Femur (tissue), 1 donor: ENCODE data around the gene PIGZ.
"Not testable (repeated sequence)": the region's sequence is repeated elsewhere in the genome, so short reads cannot be mapped to it uniquely, and the experiment has no call there.

Source experiments
- DNase-seq: peaks from one replicate; pipeline ENCODE4 v3.0.0-alpha.2; 2017

The PIGZ gene

DNA sequence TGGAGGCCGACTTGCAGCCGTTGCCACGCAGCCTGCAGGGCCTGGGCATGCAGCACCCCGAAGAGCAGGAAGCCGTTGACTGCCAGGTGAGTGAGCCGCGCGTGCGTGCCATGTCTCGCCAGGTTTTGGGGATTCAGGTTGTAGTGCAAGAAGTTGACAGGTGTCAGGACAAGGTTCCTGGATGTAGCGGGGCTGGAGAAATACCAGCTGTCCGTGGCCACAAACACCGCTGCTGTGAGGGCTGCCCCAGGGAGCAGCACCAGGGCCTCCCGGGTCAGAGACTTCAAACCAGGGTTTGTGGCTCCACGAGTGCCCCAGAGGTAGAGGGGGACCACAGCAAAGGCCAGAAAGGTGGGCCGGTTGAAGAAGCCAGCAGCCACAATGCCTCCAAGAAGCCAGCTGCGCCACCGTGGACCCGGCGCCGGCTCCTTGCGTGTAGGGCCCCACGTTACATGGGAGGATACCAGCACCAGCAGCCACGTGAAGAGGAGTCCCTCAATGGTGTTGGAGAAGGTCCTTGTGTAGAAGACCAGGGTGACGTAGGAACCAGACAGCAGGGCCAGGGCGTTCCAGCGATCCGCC is 20.7 kb downstream of the PIGZ start:
- no peak for DNase-seq

DNA sequence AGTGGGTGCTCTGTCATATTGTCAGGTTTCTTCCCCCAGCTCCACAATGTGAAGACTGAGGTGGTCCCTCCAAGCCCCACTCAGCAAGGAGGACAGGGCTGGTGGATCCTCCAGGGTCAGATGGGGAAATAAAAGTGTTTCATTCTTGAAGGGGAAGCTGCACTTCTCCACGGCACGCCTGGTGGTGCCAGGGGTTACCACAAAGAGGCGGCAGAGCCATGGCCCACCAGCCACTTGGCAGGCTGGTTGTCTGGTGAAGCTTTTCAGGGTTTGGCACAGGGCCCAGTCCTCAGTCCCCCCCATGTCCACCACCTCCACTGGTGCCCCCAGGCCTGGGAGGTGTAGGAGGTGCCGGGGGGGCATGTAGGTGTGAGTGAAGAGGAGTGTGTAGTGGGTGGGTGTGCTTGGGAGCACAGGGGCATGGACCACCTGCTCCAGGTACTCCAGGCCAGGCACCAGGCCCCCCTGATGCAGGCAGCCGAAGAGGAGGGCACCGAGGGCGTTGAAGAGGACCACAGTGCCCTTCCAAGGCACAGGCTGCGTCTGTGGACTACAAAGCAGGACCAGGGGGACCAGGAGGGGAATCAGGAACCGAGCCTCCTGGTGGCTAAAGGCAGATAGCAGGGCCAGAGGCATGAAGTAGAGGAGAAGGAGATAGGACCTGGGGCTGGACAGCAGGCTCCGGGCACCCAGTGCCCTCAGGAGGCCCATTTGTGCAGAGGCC is 21.3 kb downstream of the PIGZ start:
- no peak for DNase-seq

GRCh38 chr3:196944037-196944790 is 24.4 kb downstream of the PIGZ start:
- not testable (repeated sequence) for DNase-seq

GRCh38 chr3:196942915-196943277 is 25.7 kb downstream of the PIGZ start:
- no peak for DNase-seq

GRCh38 chr3:196942226-196942914 is 26.3 kb downstream of the PIGZ start, which contains the start of gene NCBP2:
NCBP2 (minus strand) TSS chr3:196942528; CDS start chr3:196942503, 25 bp downstream.
- peak; percentile 99 for DNase-seq

- DNase-seq = no peak
These were observed 26.9 kb downstream of the PIGZ start for GRCh38 chr3:196941729-196942225.

DNA sequence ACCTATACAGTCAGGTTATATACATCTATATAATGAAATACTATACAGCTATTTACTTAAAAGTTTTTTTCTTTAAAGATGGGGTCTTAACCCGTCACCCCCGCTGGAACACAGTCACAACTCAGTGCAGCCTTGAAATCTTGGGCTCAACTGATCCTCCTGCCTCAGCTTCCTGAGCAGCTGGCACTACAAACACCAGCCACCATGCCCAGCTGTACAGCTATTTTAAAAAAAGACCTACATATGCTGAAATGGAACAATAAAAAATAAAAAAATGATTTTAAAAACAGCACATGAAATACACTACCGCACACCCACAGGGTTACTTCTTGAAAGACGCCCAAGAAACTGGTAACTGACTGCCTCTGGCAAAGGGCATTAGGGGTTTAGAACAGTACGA is 30.1 kb downstream of the PIGZ start:
- no peak for DNase-seq

- DNase-seq = no peak
These were observed 30.5 kb downstream of the PIGZ start for GRCh38 chr3:196938124-196938523.

DNA sequence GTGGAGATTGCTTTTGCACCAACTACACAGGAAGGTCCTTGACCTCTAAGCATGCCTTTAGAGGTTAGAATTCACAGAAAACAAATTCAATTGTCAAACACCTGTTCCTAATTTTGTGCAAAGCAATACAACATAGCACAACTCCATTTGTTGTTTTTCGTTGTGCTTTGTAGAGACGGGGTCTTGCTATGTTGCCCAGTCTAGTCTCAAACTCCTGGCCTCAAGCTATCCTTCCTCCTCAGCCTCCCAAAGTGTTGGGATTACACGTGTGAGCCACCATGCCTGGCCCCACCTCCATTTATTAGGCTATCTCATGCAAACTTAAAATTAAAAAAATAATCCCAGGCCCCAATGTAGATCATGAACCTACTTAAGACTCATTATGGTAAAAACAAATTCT is 32.3 kb downstream of the PIGZ start:
- DNase-seq = no peak

DNA sequence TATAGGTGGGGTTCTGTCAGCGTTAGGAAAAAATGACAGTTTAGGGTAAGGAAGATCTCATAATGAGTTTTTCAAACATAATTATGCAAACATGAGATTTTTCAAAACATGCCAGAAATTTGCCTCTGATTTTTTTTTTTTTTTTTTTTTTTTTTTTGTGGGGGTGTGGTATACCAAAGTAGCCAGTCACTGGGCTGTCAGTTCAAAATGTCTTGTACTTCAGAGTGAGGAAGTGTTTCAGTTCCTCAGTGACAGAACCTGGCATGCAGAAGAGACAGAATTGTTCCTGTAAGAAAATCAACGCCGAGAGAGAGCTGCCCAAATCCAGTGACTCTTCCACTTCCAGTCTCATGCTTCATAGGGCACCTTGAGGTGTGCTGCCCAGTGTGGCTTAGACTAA is 36.0 kb downstream of the PIGZ start:
- DNase-seq = no peak

DNA sequence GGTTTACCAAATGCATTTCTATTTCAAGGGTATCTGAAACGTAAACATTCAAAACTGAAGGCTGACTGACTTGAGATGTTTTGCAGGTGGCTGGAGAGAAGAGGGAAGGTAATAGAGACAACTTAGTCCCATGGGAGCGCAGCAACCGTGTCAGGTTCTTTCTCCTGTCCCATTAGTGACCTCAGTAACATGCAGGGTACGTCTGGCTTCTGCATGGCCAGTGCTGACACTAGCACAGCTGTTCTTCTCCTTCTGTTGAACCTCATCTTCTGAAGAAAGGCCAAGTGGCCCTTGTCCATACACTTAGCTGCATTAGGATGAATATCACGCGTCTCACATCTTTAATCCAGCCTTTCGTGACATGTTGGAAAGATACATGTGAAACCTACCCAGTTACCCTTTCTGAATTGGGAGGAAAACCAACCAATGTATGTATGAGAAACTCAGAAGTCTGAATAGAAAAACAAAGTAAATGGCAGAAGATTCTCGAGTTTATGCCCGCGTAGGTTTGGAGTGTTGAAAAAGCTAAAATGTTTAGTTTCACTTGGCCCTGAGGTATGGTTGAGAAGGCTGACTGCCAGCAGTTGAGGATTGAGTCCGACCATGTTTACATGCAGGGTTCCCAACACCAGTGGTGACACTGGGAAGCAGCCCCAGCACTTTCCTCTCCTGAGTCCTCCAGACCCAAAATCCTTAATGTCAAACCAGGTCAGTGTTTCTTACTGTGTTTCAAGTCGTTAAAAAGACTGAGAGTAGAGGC is 36.6 kb downstream of the PIGZ start:
- no peak for DNase-seq

DNA sequence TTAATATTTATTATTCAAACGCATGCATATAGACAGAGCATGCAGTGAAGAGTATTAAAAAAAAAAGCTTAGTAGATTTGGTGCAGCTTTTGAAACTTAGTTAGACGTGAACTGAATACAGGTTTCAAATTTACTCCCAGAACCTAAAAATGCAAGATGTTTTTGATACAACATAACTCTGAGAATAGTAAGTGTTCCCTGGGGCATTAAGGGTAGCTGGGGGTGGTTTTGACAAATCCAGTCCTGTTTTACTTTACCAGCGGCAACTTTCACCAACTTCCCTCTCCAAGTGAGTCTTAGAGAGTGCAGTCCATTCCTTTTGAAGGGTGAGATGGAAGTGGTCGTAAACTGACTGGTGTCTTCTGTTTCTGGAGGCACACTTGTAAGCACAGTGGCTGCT is 37.5 kb downstream of the PIGZ start:
- DNase-seq = no peak

DNA sequence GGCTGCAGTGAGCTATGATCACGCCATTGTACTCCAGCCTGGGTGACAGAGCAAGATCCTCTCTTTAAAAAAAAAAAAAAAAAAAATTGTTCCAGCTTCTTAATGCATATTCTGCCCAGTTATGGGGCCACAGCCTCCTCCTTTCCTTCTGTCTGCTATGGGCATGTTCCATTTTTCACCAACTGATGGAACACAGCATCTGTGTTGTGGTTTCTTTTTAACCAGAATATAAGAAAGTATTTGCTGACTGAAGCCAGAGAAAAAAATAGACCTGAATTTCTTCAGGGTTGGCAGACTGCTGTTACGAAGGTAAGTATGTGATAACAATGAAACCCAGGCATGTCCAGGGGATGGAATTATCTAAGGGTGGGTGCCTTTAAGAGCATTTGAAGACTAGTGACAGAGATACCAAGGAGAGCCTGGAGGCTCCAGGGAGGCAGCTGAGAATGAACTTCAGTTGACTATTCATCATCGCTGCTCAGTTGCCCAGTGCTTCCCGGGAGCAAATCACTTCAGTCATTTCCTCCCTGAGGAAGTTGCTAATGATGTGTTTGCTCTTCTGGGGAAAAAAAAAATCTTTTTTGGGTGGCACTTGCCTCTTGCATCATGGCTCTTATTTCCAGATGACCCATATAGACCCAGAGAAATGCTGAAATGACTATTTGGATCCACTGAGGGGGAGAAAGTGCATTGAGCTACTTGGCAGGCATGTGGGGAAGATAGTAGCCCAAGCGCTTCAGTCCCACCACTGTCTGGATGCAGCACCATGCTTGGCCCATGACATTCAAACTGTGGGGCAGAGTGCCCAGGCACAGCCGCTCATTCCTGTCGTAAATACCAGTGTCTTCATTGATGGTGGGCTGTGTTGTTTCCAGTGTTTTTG is 40.8 kb downstream of the PIGZ start:
- DNase-seq = no peak

- no peak for DNase-seq
These were observed 47.9 kb downstream of the PIGZ start for GRCh38 chr3:196920733-196921132.

DNA sequence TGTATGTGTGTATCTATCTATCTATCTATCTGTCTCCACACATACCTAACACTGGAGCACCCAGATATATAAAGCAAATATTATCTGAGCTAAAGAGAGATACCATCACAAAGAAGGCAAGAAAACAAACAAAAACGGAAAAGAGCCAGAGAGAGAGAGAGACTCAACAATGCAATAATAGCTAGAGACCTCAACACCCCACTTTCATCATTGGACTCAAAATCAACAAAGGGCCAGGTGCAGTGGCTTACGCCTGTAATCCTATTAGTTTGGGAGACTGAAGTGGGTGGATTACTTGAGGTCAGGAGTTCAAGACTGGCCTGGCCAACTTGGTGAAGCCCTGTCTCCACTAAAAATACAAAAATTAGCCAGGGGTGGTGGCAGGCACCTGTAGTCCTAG is 49.7 kb downstream of the PIGZ start:
- DNase-seq = no peak

- no peak for DNase-seq
These were observed 51.6 kb downstream of the PIGZ start for GRCh38 chr3:196916995-196917394.

DNA sequence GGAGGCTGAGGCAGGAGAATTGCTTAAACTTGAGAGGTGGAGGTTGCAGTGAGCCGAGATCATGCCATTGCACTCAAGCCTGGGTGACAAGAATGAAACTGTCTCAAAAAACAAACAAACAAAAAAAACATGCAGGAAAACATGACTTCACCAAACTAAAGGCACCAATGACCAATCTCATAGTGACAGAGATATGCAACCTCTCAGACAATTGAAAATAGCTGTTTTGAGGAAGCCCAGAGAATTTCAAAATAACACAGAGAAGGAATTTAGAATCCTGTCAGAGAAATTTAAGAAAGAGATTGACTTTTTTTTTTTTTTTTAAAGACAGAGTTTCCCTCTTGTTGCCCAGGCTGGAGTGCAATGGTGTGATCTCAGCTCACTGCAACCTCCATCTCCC is 52.4 kb downstream of the PIGZ start:
- DNase-seq = no peak

DNA sequence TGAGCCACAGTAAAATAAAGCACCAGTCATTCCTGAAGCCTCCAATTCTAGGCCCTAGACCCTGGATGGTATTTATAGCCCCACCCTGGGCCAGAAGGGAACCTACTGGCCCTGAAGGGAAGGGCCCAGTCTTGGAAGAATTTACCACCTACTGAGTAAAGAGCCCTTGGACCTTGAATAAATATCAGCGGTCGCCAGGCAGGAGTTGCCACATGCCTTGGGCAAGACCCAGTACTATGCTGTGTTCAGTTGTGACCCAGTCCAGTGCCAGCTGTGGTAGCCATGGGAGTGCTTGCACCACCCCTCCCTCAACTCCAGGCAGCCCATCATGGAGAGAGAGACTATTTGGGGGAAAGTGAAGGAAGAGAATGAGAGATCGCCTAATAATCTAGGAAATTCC is 53.3 kb downstream of the PIGZ start:
- no peak for DNase-seq

DNA sequence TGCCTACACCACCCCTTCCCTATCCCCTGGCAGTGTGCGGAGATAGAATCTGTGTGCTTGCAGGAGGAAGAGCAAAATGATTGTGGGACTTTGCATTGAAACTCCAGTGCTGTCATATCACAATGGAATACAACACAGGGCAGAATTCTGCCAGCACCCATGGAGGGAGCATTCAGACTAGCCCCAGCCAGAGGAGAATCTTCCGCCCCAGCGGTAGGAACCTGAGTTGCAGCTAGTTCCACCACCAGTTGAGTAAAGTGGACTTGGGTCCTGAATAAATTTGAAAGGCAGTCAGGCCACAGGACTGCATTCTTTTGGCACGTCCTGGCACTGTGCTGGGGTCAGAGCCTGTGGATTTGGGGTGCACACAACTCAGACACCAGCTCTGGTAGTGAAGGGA is 53.8 kb downstream of the PIGZ start:
- DNase-seq = no peak

DNA sequence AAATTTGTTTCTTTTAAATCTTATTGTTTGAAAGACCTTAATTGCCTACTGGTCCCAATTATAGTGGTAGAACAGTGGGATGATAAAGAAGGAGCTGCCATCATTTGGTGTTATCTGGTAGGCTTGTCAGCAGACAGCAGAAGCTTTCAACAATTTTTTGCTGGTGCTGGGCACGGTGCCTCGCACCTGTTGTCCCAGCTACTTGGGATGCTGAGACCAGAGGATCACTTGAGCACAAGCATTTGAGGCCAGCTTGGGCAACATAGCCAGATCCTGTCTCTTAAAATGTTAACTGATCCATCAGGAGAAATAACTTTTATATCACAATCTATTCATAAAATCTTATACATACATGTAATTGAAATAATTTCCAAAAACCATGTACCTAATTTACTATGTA is 64.9 kb downstream of the PIGZ start:
- no peak for DNase-seq

DNA sequence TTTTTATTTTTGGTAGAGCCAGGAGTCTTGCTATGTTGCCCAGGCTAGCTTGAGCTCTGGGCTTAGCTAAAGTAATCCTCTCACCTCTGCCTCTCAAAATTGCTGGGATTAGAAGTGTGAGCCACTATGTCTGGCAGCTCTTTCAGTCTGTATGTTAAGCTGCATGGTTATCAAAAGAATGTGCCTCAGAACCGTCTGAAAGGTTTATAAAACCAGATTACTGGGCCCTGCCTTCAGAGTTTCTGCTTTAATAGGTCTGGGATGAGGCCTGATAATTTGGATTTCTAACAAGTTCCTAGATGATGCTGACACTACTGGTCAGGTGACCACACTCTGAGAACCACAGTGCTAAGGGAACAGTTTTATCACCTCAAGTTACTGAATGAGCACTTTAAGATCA is 66.3 kb downstream of the PIGZ start:
- DNase-seq = no peak

DNA sequence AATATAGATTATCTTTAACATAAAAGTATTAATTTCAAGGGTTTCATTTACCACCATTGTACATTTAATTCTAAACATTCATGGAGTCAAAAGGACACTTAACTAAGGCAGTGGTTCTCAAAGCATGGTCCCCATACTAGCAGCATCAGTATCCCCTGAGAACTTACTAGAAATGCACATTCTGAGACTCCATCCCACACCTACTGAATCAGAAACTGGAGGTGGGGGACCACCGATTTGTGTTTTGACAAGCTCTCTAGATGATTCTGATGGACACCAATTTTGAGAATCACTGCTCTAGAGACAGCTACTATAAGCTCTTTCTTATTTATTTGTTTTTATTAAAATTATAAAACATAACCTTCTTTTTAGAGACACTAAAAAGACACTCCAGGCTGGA is 66.9 kb downstream of the PIGZ start:
- DNase-seq = no peak
